GM12878 (cell line): ENCODE data around the gene GJB1. TPM values are rescaled to one million over a fixed set of nuclear protein-coding genes. Genes with fewer than 3 reads are reported as not detected.

Experiments used
- ATAC-seq: fragments of 200-7000 bp; cut with Tn5 transposase; 3 replicates; pipeline ENCODE4 v1.9.1; 2020; ENCODE audit warnings: mild to moderate bottlenecking, moderate library complexity
- BruUV-seq: library from RNA; stranded (reverse); fragments of 400-500 nt; replicated peaks from 2 replicates; lab custom pipeline; 2021; lab: Mats Ljungman, UMichigan
- CTCF ChIA-PET: fragments of 300-600 bp; sonication (Branson Sonifier 250); formaldehyde crosslinking; extraction: SDS; loops from one replicate; lab custom pipeline; 2021; ENCODE audit warnings: inconsistent platforms; lab: Yijun Ruan, JAX
- POLR2A ChIA-PET: fragments of 350-600 bp; formaldehyde crosslinking; extraction: SDS; loops from one replicate; lab custom pipeline; 2021; ENCODE audit warnings: inconsistent platforms; lab: Charles Lee
- RAD21 ChIA-PET: fragments of 300-600 bp; sonication (Branson Sonifier 250); formaldehyde crosslinking; loops from one replicate; lab custom pipeline; 2023; ENCODE audit warnings: antibody characterized with exemption; ENCODE audit not compliant: unreplicated experiment; lab: Charles Lee
- SMC1A ChIA-PET: fragments of 300-600 bp; sonication (Branson Sonifier 250); formaldehyde crosslinking; loops from one replicate; lab custom pipeline; 2023; ENCODE audit not compliant: unreplicated experiment, uncharacterized antibody; lab: Charles Lee
- DNase-seq: peaks from one replicate; pipeline ENCODE4 v3.0.0-alpha.2; 2011; ENCODE audit warnings: low read depth, low spot score
- FAIRE-seq: peaks from 3 replicates; lab custom pipeline; 2011; peaks lifted over from hg19 to GRCh38; lab: Jason Lieb, UNC
- H2AFZ ChIP-seq: 2 replicates; pipeline ENCODE4 v1.6.0; 2011; ENCODE audit warnings: low read depth, low read length, control low read depth; ENCODE audit not compliant: control insufficient read depth
- H3K27ac ChIP-seq: 2 replicates; pipeline ENCODE4 v1.5.1; 2011; ENCODE audit warnings: control low read depth; ENCODE audit not compliant: control insufficient read depth, insufficient read depth
- H3K27me3 ChIP-seq, 2 experiments: replicated peaks in 1 of 2; 2 replicates each; pipeline versions ENCODE4 v1.6.0 to v1.6.1; 2011; ENCODE audit warnings: low read length in 1 of 2; ENCODE audit not compliant: control insufficient read depth in 2 of 2, insufficient read depth in 2 of 2
- H3K36me3 ChIP-seq, 2 experiments: 2 replicates each; pipeline ENCODE4 v1.5.1; 2011; ENCODE audit warnings: low read length in 1 of 2; ENCODE audit not compliant: control insufficient read depth in 2 of 2, insufficient read depth in 2 of 2
- H3K4me1 ChIP-seq: 2 replicates; pipeline ENCODE4 v1.6.1; 2011; ENCODE audit warnings: mild to moderate bottlenecking, low read length, moderate library complexity, mixed read lengths; ENCODE audit not compliant: control insufficient read depth, insufficient read depth
- H3K4me2 ChIP-seq: 2 replicates; pipeline ENCODE4 v1.6.0; 2011; ENCODE audit warnings: control low read depth; ENCODE audit not compliant: control insufficient read depth, insufficient read depth
- H3K4me3 ChIP-seq: fragments of 200-600 bp; sonication (generic); 2 replicates; pipeline ENCODE4 v1.5.1; 2016
- H3K79me2 ChIP-seq: 2 replicates; pipeline ENCODE4 v1.6.0; 2011; ENCODE audit warnings: low read length; ENCODE audit not compliant: control insufficient read depth, insufficient read depth
- H3K9ac ChIP-seq: 2 replicates; pipeline ENCODE4 v1.8.0; 2011; ENCODE audit warnings: low read length, control low read depth, mixed read lengths; ENCODE audit not compliant: control insufficient read depth, insufficient read depth
- H3K9me3 ChIP-seq: replicated peaks from 3 replicates; pipeline ENCODE4 v1.5.1; 2011; ENCODE audit warnings: mild to moderate bottlenecking, low read length; ENCODE audit not compliant: control insufficient read depth, insufficient read depth
- H4K20me1 ChIP-seq: 2 replicates; pipeline ENCODE4 v1.6.0; 2011; ENCODE audit not compliant: control insufficient read depth, insufficient read depth
- BCL11A ChIP-seq: IDR thresholded peaks from 2 replicates; pipeline ENCODE4 v1.6.1; 2011; ENCODE audit warnings: low read depth, low read length
- E2F8 ChIP-seq: fragments of 450-650 bp; IDR thresholded peaks from 2 replicates; pipeline ENCODE4 v1.6.1; 2018; ENCODE audit warnings: mild to moderate bottlenecking, low read depth, moderate library complexity; ENCODE audit not compliant: partially characterized antibody
- HDAC6 ChIP-seq: fragments of 200-600 bp; sonication (generic); IDR thresholded peaks from one replicate; pipeline ENCODE4 v1.8.0; 2017; ENCODE audit warnings: antibody characterized with exemption; ENCODE audit not compliant: unreplicated experiment
- LARP7 ChIP-seq: fragments of 450-650 bp; IDR thresholded peaks from 2 replicates; pipeline ENCODE4 v1.6.1; 2017; ENCODE audit warnings: mild to moderate bottlenecking
- MTA3 ChIP-seq: IDR thresholded peaks from 2 replicates; pipeline ENCODE4 v1.6.1; 2012; ENCODE audit warnings: low read length, inconsistent platforms, borderline replicate concordance
- PRDM15 ChIP-seq: fragments of 450-650 bp; formaldehyde crosslinking; IDR thresholded peaks from 2 replicates; pipeline ENCODE4 v1.4.0; 2020; ENCODE audit warnings: mild to moderate bottlenecking, moderate library complexity
- SIX5 ChIP-seq: IDR thresholded peaks from 2 replicates; pipeline ENCODE4 v1.6.1; 2011; ENCODE audit warnings: mild to moderate bottlenecking, low read depth, low read length, moderate library complexity; ENCODE audit not compliant: severe bottlenecking
- ZBED1 ChIP-seq: IDR thresholded peaks from 2 replicates; pipeline ENCODE4 v1.6.1; 2016; ENCODE audit warnings: borderline replicate concordance
- ZNF207 ChIP-seq: fragments of 450-650 bp; IDR thresholded peaks from 2 replicates; pipeline ENCODE4 v1.6.1; 2014; ENCODE audit warnings: antibody characterized with exemption, mild to moderate bottlenecking, borderline replicate concordance
- ZNF274 ChIP-seq: IDR thresholded peaks from one replicate; pipeline ENCODE4 v1.8.0; 2011; ENCODE audit not compliant: insufficient read length, insufficient read depth
- ZNF384 ChIP-seq: IDR thresholded peaks from 2 replicates; pipeline ENCODE4 v1.6.1; 2012; ENCODE audit warnings: low read depth, mild to moderate bottlenecking, low read length, improper control_type of control experiment, borderline replicate concordance
- ZNF592 ChIP-seq: fragments of 450-650 bp; IDR thresholded peaks from 2 replicates; pipeline ENCODE4 v1.6.1; 2017; ENCODE audit warnings: mild to moderate bottlenecking, moderate library complexity
- WGBS: methylation state at CpG from one replicate; pipeline ENCODE4 v1.1.6; 2016; ENCODE audit warnings: low lambda C conversion rate; ENCODE audit not compliant: insufficient replicate concordance, insufficient coverage; ENCODE audit errors: missing lambda C conversion rate; 5-methylcytosine and 5-hydroxymethylcytosine counted together
- in situ Hi-C: fragments of 300-500 bp; cut with MboI; formaldehyde crosslinking; loops from 9 replicates; pipeline ENCODE4 v1.14.3; 2018; ENCODE audit warnings: mixed read lengths
- intact Hi-C: fragments of 100-400 bp; cut with micrococcal nuclease; formaldehyde crosslinking; loops from one replicate; pipeline ENCODE4 v1.14.2; 2022; ENCODE audit not compliant: unreplicated experiment
- polyA plus RNA-seq, 11 experiments: library from polyadenylated mRNA; depleted of rRNA in 4 of 11; unstranded in 6 of 11; stranded (reverse) in 5 of 11; fragments of >200 nt; fragmentation: Nextera tagmentation in 4 of 11; fragmentation: Illumina TruSeq in 1 of 11; extraction: Ambion mirVana in 4 of 11; extraction: Trizol in 1 of 11; gene quantifications; 1 replicate in 1 of 11; 2 replicates in 10 of 11; pipeline versions ENCODE4 v1.2.1 to v1.2.3, GENCODE V29; 2011 to 2016; ENCODE audit warnings: inconsistent platforms in 2 of 11, missing spikeins in 2 of 11, low read depth in 1 of 11
- total RNA-seq, 4 experiments: library from RNA; depleted of rRNA in 3 of 4; stranded (reverse); fragments of >200 nt in 3 of 4; fragmentation: Illumina TruSeq in 1 of 4; extraction: Trizol in 1 of 4; gene quantifications; 2 replicates each; pipeline versions ENCODE4 v1.2.1 to v1.2.3, GENCODE V29; 2013 to 2021

The GJB1 gene
- total and polyA plus RNA-seq, 10 of the 15 experiments (the other 5 are each of a cell fraction or from before 2014, with no cell fraction given), result not detected

GRCh38 chrX:71182871-71183270 lies 40.2 kb upstream of the GJB1 start:
- WGBS, result 0% methylated on average over 2 of the region's 2 CpGs
- CTCF ChIA-PET, result interaction anchor here (0.9 to 7.2 kb wide), 5 partner anchors 10 to 468 kb away, joined by 4 to 55 read pairs (median 10); no protein-coding TSS in a partner anchor
- no peak overlapping the region; the same call in 1 of the 2 replicates for H3K4me3 ChIP-seq
- H2AFZ ChIP-seq, result no peak overlapping the region
- H3K9me3 ChIP-seq, result no peaks in the 10 kb centered on the region
- in situ Hi-C loops, result no loop called here
- peaks cover 0 to 3% of the 10 kb centered on the region in 2 experiments; a peak in 2 of 4 replicates for H3K36me3 ChIP-seq
- FAIRE-seq (peak; percentile 61), DNase-seq (no peak), ATAC-seq (no peak)
- H3K27me3 ChIP-seq, result no peaks in the 10 kb centered on the region
- no TSS peak for BruUV-seq
- RAD21 ChIA-PET, result interaction anchor here (0.8 to 4.8 kb wide), 7 partner anchors 10 to 212 kb away, joined by 3 to 49 read pairs (median 6); partner anchors contain the start of genes NONO and TAF1
- POLR2A ChIA-PET, result interaction anchor here (0.5 to 7.8 kb wide), 12 partner anchors 9 to 357 kb away, joined by 3 to 76 read pairs (median 8); partner anchors contain the start of genes IL2RG, MED12, NONO and TAF1
- H3K79me2 ChIP-seq, result no peaks in the 10 kb centered on the region; the same call in 1 of the 2 replicates
- no peak for TF ChIP-seq ZNF592
- TF ChIP-seq E2F8, result no peak
- TF ChIP-seq ZBED1, result no peak
- TF ChIP-seq ZNF274, result no peak
- no peak for TF ChIP-seq ZNF207
- no peak for TF ChIP-seq MTA3
- TF ChIP-seq LARP7, result no peak
- TF ChIP-seq PRDM15 (CRISPR knock-in tag), result no peak
- no peak for TF ChIP-seq ZNF384
- TF ChIP-seq HDAC6, result no peak
- TF ChIP-seq BCL11A, result no peak
- TF ChIP-seq SIX5, result no peak
- intact Hi-C loops, result loop anchor here (1.0 to 5.0 kb wide), 2 partner anchors 69 to 100 kb away; partner anchors contain the start of genes NONO and ZMYM3
- H3K4me2 ChIP-seq, result peak overlapping the region; percentile 63; the same call in 1 of the 2 replicates
- peak overlapping the region; percentile 75; the same call in 1 of the 2 replicates for H3K9ac ChIP-seq
- SMC1A ChIA-PET, result interaction anchor here (0.8 to 4.4 kb wide), 7 partner anchors 9 to 183 kb away, joined by 3 to 43 read pairs (median 8); partner anchors contain the start of genes NONO and TAF1
- no peaks in the 10 kb centered on the region for H3K4me1 ChIP-seq
- peak overlapping the region; percentile 93 for H3K27ac ChIP-seq
- no peaks in the 10 kb centered on the region for H4K20me1 ChIP-seq
